ENCODE measurements around the gene FAR2. TPM values are rescaled to one million over a fixed set of nuclear protein-coding genes. Genes with fewer than 3 reads are reported as not detected.

The FAR2 gene
- total RNA-seq, 1 experiment from 2014 or later = 22.1 TPM

- WGBS (ENCODE audit: extremely low coverage, insufficient read length, low lambda C conversion rate) = no CpG with 5 or more reads among the region's 3 CpGs
- Histone ChIP-seq H2BK20ac (ENCODE audit: low read depth, low read length, poor library complexity, severe bottlenecking) (no peak overlapping the region), H3K79me2 (ENCODE audit: insufficient read depth, low read length) (no peaks in the 10 kb centered on the region), H3K23ac (ENCODE audit: insufficient read length, low read depth, low read length) (no peak overlapping the region), H3K27ac (ENCODE audit: insufficient read length, low read depth, low read length) (no peak overlapping the region), H3K27me3 (ENCODE audit: insufficient read depth, low read length) (peaks cover 4% of the 10 kb centered on the region), H4K20me1 (ENCODE audit: control insufficient read depth, insufficient read depth, insufficient read length) (no peaks in the 10 kb centered on the region), H2AFZ (ENCODE audit: low read length) (no peak overlapping the region), H3K4ac (ENCODE audit: low read depth, low read length) (no peak overlapping the region), H3K9ac (ENCODE audit: extremely low read depth, insufficient read length, low read length) (no peak overlapping the region), H3K14ac (ENCODE audit: insufficient read depth, low read length) (no peak overlapping the region), H3K4me1 (ENCODE audit: insufficient read depth, low read length) (no peaks in the 10 kb centered on the region), H2AK5ac (ENCODE audit: insufficient read length, low read length) (no peak overlapping the region), H3K79me1 (ENCODE audit: insufficient read depth, low read depth, low read length, poor library complexity, severe bottlenecking) (no peaks in the 10 kb centered on the region), H3T11ph (ENCODE audit: low read length) (no peak overlapping the region), H3K9me3 (ENCODE audit: control insufficient read depth, low read depth, low read length) (no peaks in the 10 kb centered on the region), H3K18ac (ENCODE audit: insufficient read length, low read depth, low read length) (no peak overlapping the region), H4K8ac (replicated peaks; ENCODE audit: insufficient read length, low read depth, low read length) (no peak overlapping the region), H3K56ac (ENCODE audit: insufficient read length, low read depth, low read length) (no peak overlapping the region), H4K91ac (ENCODE audit: insufficient read length, low read depth, low read length) (no peak overlapping the region), H2BK5ac (ENCODE audit: insufficient read length, low read length) (no peak overlapping the region), H4K5ac (ENCODE audit: insufficient read length, low read depth, low read length) (no peak overlapping the region), H2BK15ac (ENCODE audit: low read depth, low read length) (no peak overlapping the region), H3K23me2 (ENCODE audit: insufficient read length, low read depth, low read length, poor library complexity, severe bottlenecking) (no peaks in the 10 kb centered on the region), H3K4me2 (ENCODE audit: insufficient read depth, insufficient read length, low read length) (no peak overlapping the region), H2BK12ac (ENCODE audit: insufficient read length, low read depth, low read length) (no peak overlapping the region), H2BK120ac (ENCODE audit: low read depth, low read length, poor library complexity, severe bottlenecking) (no peak overlapping the region)
- peaks cover 7 to 9% of the 10 kb centered on the region in 2 experiments; a peak in 3 of 5 replicates for H3K9me3 Mint-ChIP-seq
- H3K36me3 Mint-ChIP-seq (ENCODE audit: insufficient read depth in 1 of 3, low read depth in 3 of 3) = peaks cover 6 to 14% (median 11%) of the 10 kb centered on the region in 3 experiments; a peak in 6 of 7 replicates
- peaks cover 5 to 11% of the 10 kb centered on the region in 2 experiments; a peak in 3 of 4 replicates for H3K4me1 Mint-ChIP-seq
- DNase-seq = no peak
- TF ChIP-seq CTCF (conservative IDR thresholded peaks at IDR 0.05) = no peak
- H3K27me3 Mint-ChIP-seq (ENCODE audit: low read depth) = peaks cover 29% of the 10 kb centered on the region
- no peak overlapping the region for H3K4me3 Mint-ChIP-seq
- H3K27ac Mint-ChIP-seq = no peak overlapping the region
These were observed 52.2 kb downstream of the FAR2 start for GRCh38 chr12:29201296-29201695.
